HCT116 (cell line): ENCODE results near the gene IDI1. TPM values are rescaled to one million over a fixed set of nuclear protein-coding genes. Genes with fewer than 3 reads are reported as not detected.

Experiments
- ATAC-seq: fragments of 200-7000 bp; cut with Tn5 transposase; 2 replicates; pipeline ENCODE4 v1.9.1; 2020; ENCODE audit warnings: mild to moderate bottlenecking, moderate library complexity
- BruUV-seq: library from RNA; stranded (reverse); fragments of 400-500 nt; replicated peaks from 2 replicates; lab custom pipeline; 2021; lab: Mats Ljungman, UMichigan
- CTCF ChIA-PET: fragments of 300-600 bp; sonication (Branson Sonifier 250); formaldehyde crosslinking; loops from one replicate; lab custom pipeline; 2021; ENCODE audit warnings: antibody characterized with exemption; lab: Charles Lee
- POLR2A ChIA-PET: fragments of 300-600, 350-600 bp; sonication (Branson Sonifier 250); formaldehyde crosslinking; loops from one replicate; lab custom pipeline; 2021; ENCODE audit warnings: antibody characterized with exemption; lab: Charles Lee
- RAD21 ChIA-PET, 2 experiments: fragments of 300-600 bp; sonication (Branson Sonifier 250); formaldehyde crosslinking; loops; one replicate each; lab custom pipeline; 2023; ENCODE audit warnings: low total read pairs in 2 of 2; ENCODE audit not compliant: uncharacterized antibody in 2 of 2, unreplicated experiment in 2 of 2, low non-redundant PET in 1 of 2; lab: Charles Lee
- DNase-seq: peaks from one replicate; pipeline ENCODE4 v3.0.0-alpha.2; 2010; ENCODE audit warnings: low read depth, low spot score
- H2AFZ ChIP-seq: fragments of 200-600 bp; shearing (Covaris generic), sonication (generic); 2 replicates; pipeline ENCODE4 v1.6.1; 2017; ENCODE audit warnings: low read depth, mixed run types, mixed read lengths, antibody characterized with exemption, low read length; ENCODE audit not compliant: poor library complexity, severe bottlenecking
- H3K27ac ChIP-seq: 2 replicates; pipeline ENCODE4 v1.5.1; 2012; ENCODE audit warnings: low read depth, low read length
- H3K27me3 ChIP-seq: fragments of 200-600 bp; sonication (generic); 2 replicates; pipeline ENCODE4 v1.6.1; 2016; ENCODE audit warnings: mixed run types, low read length, mixed read lengths; ENCODE audit not compliant: insufficient read depth
- H3K36me3 ChIP-seq, 2 experiments: fragments of 200-500 bp in 1 of 2; fragments of 200-600 bp in 1 of 2; sonication (Bioruptor generic) in 1 of 2; sonication (generic) in 1 of 2; 2 replicates each; pipeline versions ENCODE4 v1.5.1 to v1.6.1; 2014 to 2016; ENCODE audit warnings: low read length in 2 of 2, inconsistent platforms in 1 of 2, mixed read lengths in 1 of 2, mixed run types in 1 of 2; ENCODE audit not compliant: insufficient read depth in 2 of 2, control insufficient read depth in 1 of 2
- H3K4me1 ChIP-seq, 2 experiments: fragments of 200-600 bp in 1 of 2; sonication (generic) in 1 of 2; 2 replicates each; pipeline versions ENCODE4 v1.5.1 to v1.6.1; 2012 to 2017; ENCODE audit warnings: low read length in 2 of 2, inconsistent platforms in 1 of 2, mild to moderate bottlenecking in 1 of 2, mixed read lengths in 1 of 2, mixed run types in 1 of 2, moderate library complexity in 1 of 2; ENCODE audit not compliant: insufficient read depth in 2 of 2, control insufficient read depth in 1 of 2
- H3K4me2 ChIP-seq: fragments of 200-600 bp; sonication (generic); 2 replicates; pipeline ENCODE4 v1.6.1; 2017; ENCODE audit warnings: mixed run types, low read length, mixed read lengths
- H3K4me3 ChIP-seq, 2 experiments: fragments of 200-600 bp in 1 of 2; sonication (generic) in 1 of 2; replicated peaks in 1 of 2; 2 replicates each; pipeline ENCODE4 v1.5.1; 2011 to 2016; ENCODE audit warnings: low read length in 2 of 2, control low read depth in 1 of 2, low read depth in 1 of 2, mild to moderate bottlenecking in 1 of 2, mixed read lengths in 1 of 2, mixed run types in 1 of 2
- H3K79me2 ChIP-seq: fragments of 200-600 bp; sonication (generic); 2 replicates; pipeline ENCODE4 v1.6.1; 2017; ENCODE audit warnings: mild to moderate bottlenecking, mixed run types, low read length, moderate library complexity, mixed read lengths; ENCODE audit not compliant: insufficient read depth
- H3K9ac ChIP-seq: fragments of 200-600 bp; sonication (generic); 2 replicates; pipeline ENCODE4 v1.6.1; 2016; ENCODE audit warnings: low read length, mixed read lengths
- H3K9me2 ChIP-seq: fragments of 200-600 bp; sonication (generic), shearing (Covaris generic); 2 replicates; pipeline ENCODE4 v1.6.1; 2017; ENCODE audit warnings: mixed run types, mild to moderate bottlenecking, moderate library complexity; ENCODE audit not compliant: insufficient read depth
- H3K9me3 ChIP-seq, 2 experiments: fragments of 200-500 bp in 1 of 2; fragments of 200-600 bp in 1 of 2; sonication (Bioruptor generic) in 1 of 2; sonication (generic) in 1 of 2; 2 replicates each; pipeline ENCODE4 v1.6.1; 2014 to 2017; ENCODE audit warnings: low read length in 2 of 2, mixed read lengths in 2 of 2, inconsistent platforms in 1 of 2, low read depth in 1 of 2, mild to moderate bottlenecking in 1 of 2, mixed run types in 1 of 2, moderate library complexity in 1 of 2; ENCODE audit not compliant: control insufficient read depth in 1 of 2, insufficient read depth in 1 of 2
- H4K20me1 ChIP-seq: fragments of 200-600 bp; sonication (generic), shearing (Covaris generic); 2 replicates; pipeline ENCODE4 v1.6.1; 2017; ENCODE audit warnings: mixed run types, mild to moderate bottlenecking, moderate library complexity; ENCODE audit not compliant: insufficient read depth
- CBX3 ChIP-seq: IDR thresholded peaks from 2 replicates; pipeline ENCODE4 v1.6.1; 2012; ENCODE audit warnings: low read depth
- CEBPB ChIP-seq: IDR thresholded peaks from 2 replicates; pipeline ENCODE4 v1.6.1; 2012; ENCODE audit warnings: low read depth
- EGR1 ChIP-seq: IDR thresholded peaks from 2 replicates; pipeline ENCODE4 v1.6.1; 2012; ENCODE audit warnings: low read depth
- ELF1 ChIP-seq: IDR thresholded peaks from 2 replicates; pipeline ENCODE4 v1.6.1; 2012; ENCODE audit warnings: low read depth, borderline replicate concordance
- FOSL1 ChIP-seq: IDR thresholded peaks from 2 replicates; pipeline ENCODE4 v1.6.1; 2012; ENCODE audit warnings: low read depth
- REST ChIP-seq: IDR thresholded peaks from 2 replicates; pipeline ENCODE4 v1.6.1; 2012; ENCODE audit warnings: low read depth
- SRF ChIP-seq: IDR thresholded peaks from 2 replicates; pipeline ENCODE4 v1.6.1; 2012; ENCODE audit warnings: low read depth
- ZBTB33 ChIP-seq: IDR thresholded peaks from 2 replicates; pipeline ENCODE4 v1.6.1; 2011; ENCODE audit warnings: mild to moderate bottlenecking, low read length, moderate library complexity; ENCODE audit not compliant: insufficient replicate concordance; ENCODE audit errors: extremely low read depth
- intact Hi-C: fragments of 100-400 bp; cut with micrococcal nuclease; formaldehyde crosslinking; loops from 2 replicates; pipeline ENCODE4 v1.10.0; 2022
- total RNA-seq: library from RNA; stranded (reverse); gene quantifications from one replicate; pipeline ENCODE4 v1.2.1, GENCODE V29; 2021; ENCODE audit not compliant: unreplicated experiment

The IDI1 gene
- total RNA-seq, 1 experiment from 2014 or later, result 37.8 TPM

DNA sequence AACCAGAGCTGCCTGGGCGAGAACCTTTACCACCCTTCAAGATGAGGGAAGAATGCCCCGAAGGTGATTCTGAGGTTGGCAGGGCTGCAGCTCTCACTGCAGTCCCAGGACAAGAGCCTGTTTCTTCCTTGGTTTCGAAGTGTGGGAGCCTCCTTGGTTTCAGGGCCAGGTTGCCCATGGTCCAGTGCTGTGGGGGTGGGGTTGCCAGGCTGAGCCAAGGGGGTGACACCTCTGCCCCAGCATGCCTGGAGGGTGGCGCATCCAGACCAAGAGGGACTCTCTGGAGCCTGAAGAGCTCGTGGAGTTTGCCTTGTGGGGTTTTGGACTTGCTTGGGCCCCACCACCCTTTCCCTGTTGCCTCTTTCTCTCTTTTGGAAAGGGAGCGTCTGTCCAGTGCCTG, 48.5 kb upstream of the IDI1 start:
- ChIA-PET POLR2A (no interaction called here), RAD21 (no interaction called here), CTCF (no interaction called here)
- Histone ChIP-seq H3K79me2 (no peaks in the 10 kb centered on the region; the same call in 1 of the 2 replicates), H3K27me3 (no peaks in the 10 kb centered on the region), H3K4me3 (no peak overlapping the region), H3K9ac (no peak overlapping the region), H3K9me3 (no peaks in the 10 kb centered on the region), H3K9me2 (no peaks in the 10 kb centered on the region), H3K4me2 (no peak overlapping the region), H3K27ac (no peak overlapping the region), H3K4me1 (no peaks in the 10 kb centered on the region), H2AFZ (no peak overlapping the region), H3K36me3 (peaks cover 0 to 7% of the 10 kb centered on the region in 2 experiments; a peak in 2 of 4 replicates), H4K20me1 (no peaks in the 10 kb centered on the region)
- intact Hi-C loops, result no loop called here
- DNase-seq, result no peak
- no peak for ATAC-seq
- TF ChIP-seq SRF, result no peak
- TF ChIP-seq REST, result no peak
- TF ChIP-seq EGR1, result no peak
- TF ChIP-seq FOSL1, result no peak
- TF ChIP-seq ZBTB33, result no peak
- no peak for TF ChIP-seq CBX3
- no peak for TF ChIP-seq CEBPB
- no peak for TF ChIP-seq ELF1
- no TSS peak for BruUV-seq
